Myocyte (in vitro differentiated cells): Measurements from ENCODE around the gene TRERF1. TPM values are rescaled to one million over a fixed set of nuclear protein-coding genes. Genes with fewer than 3 reads are reported as not detected.
A peak's percentile ranks its signal among the peaks of the same experiment; 100 is the strongest.

Experiments
- DNase-seq: peaks from one replicate; pipeline ENCODE4 v3.0.0-alpha.2; 2012; ENCODE audit warnings: low read depth
- total RNA-seq: library from RNA; depleted of rRNA; stranded (reverse); fragments of >200 nt; gene quantifications from 2 replicates; pipeline ENCODE4 v1.2.3, GENCODE V29; 2014

TRERF1 gene
- total RNA-seq, 1 donor from 2014 or later: 1.6 TPM

- no peak for DNase-seq
These were observed 26.7 kb downstream of the TRERF1 start for GRCh38 chr6:42424906-42425474.

- no peak for DNase-seq
These were observed 28.5 kb downstream of the TRERF1 start for GRCh38 chr6:42423244-42423643.

DNA sequence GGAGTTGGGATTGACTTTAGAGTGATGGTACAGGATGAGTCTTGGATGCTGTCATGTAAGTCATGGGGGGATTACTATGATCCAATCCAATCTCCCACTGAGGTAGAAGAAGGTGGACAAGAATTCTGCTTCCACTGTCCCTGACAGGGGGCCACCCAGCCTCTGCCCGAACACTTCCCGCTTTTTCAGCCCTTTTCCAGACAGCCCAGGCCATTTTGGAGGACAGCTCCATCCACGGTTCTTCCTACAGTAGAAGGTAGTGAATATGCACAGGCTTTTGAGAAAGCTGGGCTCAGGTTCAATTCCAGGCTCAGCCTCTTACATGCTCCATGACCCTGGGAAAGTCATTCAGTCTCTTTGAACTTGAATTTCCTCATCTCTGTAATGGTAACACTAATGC, 31.0 kb downstream of the TRERF1 start:
- no peak for DNase-seq

GRCh38 chr6:42419490-42420280, 32.0 kb downstream of the TRERF1 start:
- DNase-seq: no peak

DNA sequence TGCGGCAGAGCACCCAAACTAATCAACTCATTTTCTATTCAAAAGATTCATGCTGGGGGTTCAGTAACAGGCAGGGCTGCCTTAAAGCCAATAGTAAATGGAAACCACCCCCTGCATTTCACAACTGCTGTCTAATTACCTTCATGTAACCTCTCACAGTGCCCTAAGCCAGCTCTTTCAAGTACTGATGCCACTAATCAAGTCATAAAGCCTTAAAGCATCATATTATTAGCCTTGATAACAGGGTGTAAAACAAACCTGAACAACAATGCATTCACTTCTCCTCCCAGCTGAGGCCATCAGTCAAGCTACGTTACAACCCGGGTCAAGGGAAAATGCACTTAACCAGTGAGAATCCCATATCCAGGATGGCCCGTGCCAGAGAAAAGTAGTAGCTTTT, 33.0 kb downstream of the TRERF1 start:
- no peak for DNase-seq

- peak; percentile 78 for DNase-seq
These were observed 34.0 kb downstream of the TRERF1 start for GRCh38 chr6:42417641-42418112.

DNA sequence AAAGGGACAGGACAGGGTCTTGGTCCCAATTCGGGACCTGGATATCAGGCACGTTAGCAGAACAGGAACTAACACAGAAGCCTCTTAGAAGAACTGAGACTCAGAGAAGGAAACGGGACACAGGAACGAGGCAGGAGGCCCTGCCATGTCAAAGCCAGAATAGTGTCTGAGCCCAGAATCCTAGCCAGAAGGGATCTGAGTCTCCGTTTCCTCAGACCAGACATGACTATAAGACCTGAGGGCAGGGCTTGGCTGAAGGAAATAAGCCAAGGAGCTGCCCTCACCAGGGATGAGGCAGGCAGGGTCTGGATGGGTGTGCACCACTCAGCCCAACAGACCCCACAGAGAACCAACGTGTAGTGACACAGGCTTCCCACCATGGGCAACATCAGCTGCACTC, 40.3 kb downstream of the TRERF1 start:
- no peak for DNase-seq

- no peak for DNase-seq
These were observed 40.9 kb downstream of the TRERF1 start for GRCh38 chr6:42410861-42411260.

- no peak for DNase-seq
These were observed 42.1 kb downstream of the TRERF1 start for GRCh38 chr6:42409581-42409980.

- DNase-seq: peak; percentile 45
These were observed 44.3 kb downstream of the TRERF1 start for GRCh38 chr6:42407379-42407778.

- no peak for DNase-seq
These were observed 45.1 kb downstream of the TRERF1 start for GRCh38 chr6:42406306-42407280.

DNA sequence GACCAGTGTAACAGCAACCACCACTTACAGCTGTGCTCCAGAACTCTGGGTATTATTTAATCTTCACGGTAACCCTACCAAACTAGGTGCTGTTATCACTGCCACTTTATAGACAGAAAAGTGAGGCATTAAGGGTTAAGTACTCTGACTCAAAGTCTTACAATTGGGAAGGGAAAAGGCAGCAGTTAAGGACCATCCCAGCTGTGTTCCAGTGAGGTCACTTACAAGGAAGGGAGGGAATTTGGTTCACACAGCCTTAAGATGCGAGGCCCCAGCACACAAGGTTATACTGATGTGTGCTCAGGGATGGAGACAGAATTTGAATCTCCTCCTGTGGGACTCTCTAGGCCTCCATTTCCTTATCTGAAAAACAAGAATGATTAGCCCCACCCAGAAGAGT, 46.7 kb downstream of the TRERF1 start:
- no peak for DNase-seq

DNA sequence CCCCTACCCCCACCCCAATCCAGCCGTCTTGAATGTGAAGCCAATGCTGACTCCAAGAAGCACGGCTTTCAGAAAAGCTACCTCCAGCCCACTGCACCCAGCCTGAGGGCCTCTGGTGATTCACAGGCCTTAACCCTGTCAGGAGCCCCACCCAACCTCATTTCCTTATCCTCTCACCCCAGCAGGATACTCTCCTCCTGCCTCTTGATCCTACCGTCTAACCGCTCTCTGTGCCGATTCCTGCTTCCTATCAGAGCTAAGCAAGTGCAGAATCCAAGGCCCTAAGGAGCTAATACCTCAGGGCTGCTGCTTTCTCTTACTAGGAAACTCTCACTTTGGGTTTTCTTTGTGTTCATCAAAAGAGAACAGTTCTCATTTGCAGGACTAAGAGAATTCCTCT, 47.2 kb downstream of the TRERF1 start:
- DNase-seq: no peak

DNA sequence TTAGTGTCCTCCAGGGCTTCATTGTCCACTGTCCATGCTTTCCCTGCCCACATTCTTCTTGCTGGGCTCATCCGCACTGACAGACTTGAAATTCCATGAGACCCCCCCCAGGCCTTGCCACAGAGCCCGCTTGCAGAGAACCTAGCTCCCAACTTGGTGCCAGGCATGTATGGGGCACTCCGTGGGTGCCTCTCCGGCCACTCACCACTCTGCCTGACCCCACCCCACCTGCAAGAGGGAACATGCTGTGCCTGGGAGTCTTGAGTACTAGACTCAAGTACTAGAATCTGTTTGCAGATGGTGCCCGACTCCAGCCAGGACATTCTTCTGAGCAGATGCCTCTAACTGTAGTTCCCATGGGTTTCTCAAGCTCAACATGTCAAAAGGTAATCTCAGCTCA, 47.9 kb downstream of the TRERF1 start:
- no peak for DNase-seq

DNA sequence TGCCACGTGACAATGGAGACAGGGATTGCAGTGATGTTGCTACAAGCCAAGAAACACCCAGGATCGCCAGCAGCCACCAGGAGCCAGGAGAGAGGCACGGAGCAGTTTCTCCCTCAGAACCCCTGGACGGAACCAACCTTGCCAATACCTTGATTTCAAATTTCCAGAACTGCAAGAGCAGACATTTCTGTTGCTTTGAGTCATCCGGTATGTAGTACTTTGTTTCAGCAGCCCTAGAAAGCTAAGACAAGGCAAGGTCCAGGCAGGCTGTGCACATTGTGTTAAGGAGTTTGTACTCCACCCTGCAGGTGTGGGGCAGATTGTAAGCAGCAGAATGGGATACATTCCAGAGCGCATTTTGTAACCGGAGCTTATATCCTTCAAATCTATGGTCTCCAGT, 48.3 kb downstream of the TRERF1 start:
- no peak for DNase-seq

DNA sequence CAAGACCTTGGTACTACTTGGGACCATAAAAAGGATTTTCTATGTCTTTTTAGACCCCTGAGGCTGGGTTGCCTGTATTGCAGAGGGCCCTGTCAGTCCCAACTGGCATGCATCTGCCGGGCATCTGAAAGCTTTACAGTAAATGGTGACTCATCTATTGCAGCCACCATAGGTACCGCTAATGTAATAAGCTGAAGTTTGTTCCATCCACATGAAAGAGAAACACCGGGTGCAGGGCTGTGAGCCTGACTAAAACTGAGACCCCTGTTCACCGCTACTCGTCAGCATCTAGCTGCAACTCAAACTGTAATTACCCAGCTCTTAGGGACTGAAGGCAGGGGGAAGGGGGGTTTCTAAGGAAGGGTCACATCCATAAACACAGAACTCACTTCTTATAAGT, 49.5 kb downstream of the TRERF1 start:
- no peak for DNase-seq

GRCh38 chr6:42401613-42401951, 50.1 kb downstream of the TRERF1 start:
- DNase-seq: no peak

GRCh38 chr6:42400886-42401612, 50.7 kb downstream of the TRERF1 start:
- no peak for DNase-seq

GRCh38 chr6:42400061-42400760, 51.5 kb downstream of the TRERF1 start:
- DNase-seq: peak; percentile 86

- no peak for DNase-seq
These were observed 55.0 kb downstream of the TRERF1 start for GRCh38 chr6:42396720-42397119.
